Left ventricle myocardium superior (tissue), 1 donor: ENCODE measurements around the gene ANKRD6. TPM values are rescaled to one million over a fixed set of nuclear protein-coding genes. Genes with fewer than 3 reads are reported as not detected.

ENCODE experiments used
- ATAC-seq: fragments of 200-7000 bp; cut with Tn5 transposase; one replicate; pipeline ENCODE4 v1.9.1; 2020; ENCODE audit warnings: mild to moderate bottlenecking, moderate library complexity
- DNase-seq: peaks from one replicate; pipeline ENCODE4 v3.0.0-alpha.2; 2020
- intact Hi-C: fragments of 100-400 bp; cut with micrococcal nuclease; formaldehyde crosslinking; loops from one replicate; pipeline ENCODE4 v1.11.0; 2022
- total RNA-seq: library from RNA; stranded (reverse); fragmentation: NEBNext Ultra II Directional; extraction: Animal tissue kit (Norgen Biotek cat#: 25700); gene quantifications from one replicate; pipeline ENCODE4 v1.2.1, GENCODE V29; 2021
- donor health status: DM: no; HTN: yes; CAD: no; lungs with severe emphysema.

Gene ANKRD6
- total RNA-seq, 1 donor from 2014 or later: 21.4 TPM

DNA sequence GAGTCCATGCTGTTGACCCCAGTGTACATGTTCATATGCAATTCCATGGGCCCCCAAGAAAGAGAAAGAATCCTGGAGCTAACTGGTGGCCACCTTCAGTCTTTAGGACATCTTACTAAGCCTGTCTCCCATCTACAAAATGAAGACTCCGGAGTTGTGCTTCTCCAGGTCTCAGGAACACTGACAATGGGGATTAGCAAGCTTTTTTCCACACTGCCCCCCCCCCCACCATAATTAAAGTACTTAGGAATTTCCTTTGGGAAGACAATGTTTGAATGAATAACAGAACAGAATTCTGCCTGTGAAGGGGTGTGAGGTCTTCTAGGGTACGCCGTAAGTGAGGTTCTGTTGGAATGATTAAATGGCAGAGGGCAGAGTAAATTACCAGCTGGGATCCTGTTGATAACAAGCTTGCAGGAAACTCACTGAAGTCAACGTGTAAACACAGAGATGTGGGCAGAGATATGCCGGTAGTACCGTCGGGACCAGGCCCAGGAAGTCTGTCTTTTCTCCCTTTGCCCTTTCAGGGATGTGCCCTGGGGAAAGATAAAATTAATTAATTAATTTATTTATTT lies 63.1 kb downstream of the ANKRD6 start:
- intact Hi-C loops: no loop called here
- ATAC-seq: no peak
- no peak for DNase-seq

DNA sequence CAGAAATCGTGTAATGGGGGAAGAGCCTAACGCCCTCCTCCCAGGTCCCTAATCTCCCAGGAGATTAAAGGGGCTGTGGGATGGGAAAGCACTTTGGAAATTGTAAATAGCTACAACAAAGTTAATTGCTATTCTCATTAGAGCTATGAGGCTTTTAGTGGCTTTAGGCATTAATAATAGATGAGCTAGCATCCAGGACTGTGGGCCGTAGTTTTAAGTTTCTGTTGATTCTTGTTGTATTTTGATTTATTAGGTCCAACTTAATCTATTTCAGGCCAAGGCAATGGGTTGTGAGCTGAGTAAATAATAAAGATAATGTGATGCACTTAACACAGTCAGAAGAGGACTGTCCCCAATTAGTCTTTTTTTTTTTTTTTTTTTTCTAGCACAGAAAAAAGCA lies 67.7 kb downstream of the ANKRD6 start:
- DNase-seq (no peak), ATAC-seq (no peak)
- intact Hi-C loops: no loop called here

DNA sequence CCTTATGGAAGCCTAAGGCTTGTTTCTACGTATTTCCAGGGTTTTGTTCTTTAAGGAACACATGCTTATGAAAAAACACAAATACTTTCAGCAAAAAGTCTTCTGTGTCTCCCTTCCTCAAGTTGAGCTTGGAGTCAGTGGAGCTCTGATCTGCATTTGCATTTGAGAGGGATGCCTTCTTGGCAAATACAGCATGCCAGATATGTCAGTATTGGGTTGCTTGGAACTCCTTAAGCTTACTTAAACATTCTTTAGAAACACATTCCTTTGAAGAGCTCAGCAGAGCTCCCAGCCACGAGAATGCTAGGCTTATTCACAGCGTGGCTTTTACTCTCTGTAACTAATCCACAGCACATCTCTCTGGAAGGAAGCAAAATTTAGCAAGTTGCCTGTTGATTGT lies 68.3 kb downstream of the ANKRD6 start:
- intact Hi-C loops: no loop called here
- no peak for DNase-seq
- no peak for ATAC-seq

DNA sequence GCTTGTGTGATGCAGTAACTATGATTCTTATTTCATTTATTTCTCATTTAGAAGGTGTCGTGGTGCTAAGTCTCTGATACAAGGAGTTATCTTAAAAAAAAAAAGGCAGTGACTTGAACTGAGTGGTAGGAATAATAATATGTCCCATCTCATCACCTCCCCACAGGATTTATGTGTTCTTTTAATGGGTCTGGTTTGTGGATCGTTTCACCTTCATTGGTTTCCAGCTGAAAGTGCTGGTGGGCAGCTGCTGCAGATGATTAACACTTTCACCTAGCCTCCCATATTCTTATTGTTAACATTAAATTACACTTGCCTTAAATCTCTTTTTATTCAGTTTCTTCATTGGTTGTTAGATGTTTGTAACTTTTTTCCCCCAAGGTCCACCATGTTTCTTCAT lies 68.8 kb downstream of the ANKRD6 start:
- ATAC-seq (no peak), DNase-seq (no peak)
- intact Hi-C loops: no loop called here

DNA sequence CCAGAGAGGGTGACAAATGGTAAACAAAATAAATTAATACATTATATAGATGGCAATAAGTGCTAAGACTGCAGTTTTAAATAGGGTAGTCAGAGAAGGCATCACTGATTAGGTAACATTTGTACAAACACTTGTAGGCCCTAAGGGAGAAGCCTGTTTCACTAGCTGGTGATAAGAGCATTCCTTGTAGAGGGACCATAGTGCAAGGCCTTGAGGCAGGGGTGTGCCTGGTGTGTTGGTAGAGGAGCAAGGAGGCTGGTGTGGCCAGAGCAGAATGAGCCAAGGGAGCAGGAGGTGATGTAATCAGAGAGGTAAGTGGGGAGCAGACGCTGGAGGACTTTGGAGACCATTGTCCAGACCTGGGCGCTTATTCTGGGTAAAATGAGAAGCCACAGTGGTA lies 70.7 kb downstream of the ANKRD6 start:
- DNase-seq: no peak
- intact Hi-C loops: no loop called here
- no peak for ATAC-seq

DNA sequence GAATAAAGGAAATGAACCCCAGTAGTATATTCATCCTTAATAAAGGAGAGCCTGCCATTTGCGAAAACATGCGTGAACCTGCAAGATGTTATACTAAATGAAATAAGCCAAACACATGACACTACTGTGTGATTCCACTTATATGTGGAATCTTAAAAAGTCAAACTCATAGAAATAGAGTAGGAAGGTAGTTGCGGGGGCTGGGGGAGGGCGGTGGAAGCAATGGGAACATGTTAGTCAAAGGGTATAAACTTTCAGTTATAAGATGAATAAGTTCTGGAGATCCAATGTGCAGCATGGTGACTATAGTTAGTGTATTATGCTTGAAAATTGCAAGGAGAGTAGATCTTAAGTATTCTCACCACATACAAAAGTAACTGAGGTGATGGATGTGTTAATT lies 72.9 kb downstream of the ANKRD6 start:
- intact Hi-C loops: no loop called here
- no peak for ATAC-seq

DNA sequence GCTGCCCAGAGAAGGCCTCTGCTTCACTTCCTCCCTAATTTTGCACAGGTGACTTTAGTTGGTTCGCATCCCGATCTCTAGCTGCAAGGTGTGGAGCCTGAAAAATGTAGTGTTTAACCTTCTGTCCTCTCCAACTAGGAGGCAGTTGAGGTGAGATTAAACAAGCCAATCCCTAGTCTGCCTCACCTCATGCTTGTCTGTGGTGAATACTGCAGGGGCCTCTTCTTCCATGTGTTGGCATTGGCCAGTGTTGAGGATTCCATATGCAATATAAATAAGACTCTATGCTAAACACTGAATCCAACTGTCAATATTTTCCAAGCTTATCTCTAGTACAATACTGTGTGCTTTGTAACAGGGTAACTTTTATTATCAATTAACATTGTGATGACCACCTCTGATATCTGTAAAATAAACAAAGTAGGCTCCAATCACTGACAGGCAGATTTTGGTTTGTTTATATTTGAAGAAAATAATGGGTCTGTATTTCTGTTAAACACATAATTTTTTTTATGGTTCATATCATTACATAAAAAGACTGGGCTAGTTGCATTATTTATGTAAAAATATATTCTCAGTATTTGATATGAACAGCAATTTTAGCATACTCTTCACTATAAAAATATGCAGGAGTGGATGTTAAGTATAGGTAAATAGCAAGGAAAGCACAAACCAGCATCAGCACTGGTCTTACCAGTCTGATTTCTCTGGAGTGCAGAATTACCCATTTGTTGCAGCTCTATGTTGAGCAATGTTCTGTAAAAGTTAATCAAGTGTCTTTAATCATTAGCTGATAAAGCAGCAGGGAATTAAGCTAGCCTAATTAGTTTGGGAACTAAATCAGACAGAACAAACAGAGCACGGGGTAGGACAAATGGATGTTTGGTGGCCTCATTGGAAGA lies 74.0 kb downstream of the ANKRD6 start:
- intact Hi-C loops: no loop called here
- ATAC-seq: no peak

More for the DNA sequence above, 72.9 kb downstream of the ANKRD6 start:
- DNase-seq: no peak

DNA sequence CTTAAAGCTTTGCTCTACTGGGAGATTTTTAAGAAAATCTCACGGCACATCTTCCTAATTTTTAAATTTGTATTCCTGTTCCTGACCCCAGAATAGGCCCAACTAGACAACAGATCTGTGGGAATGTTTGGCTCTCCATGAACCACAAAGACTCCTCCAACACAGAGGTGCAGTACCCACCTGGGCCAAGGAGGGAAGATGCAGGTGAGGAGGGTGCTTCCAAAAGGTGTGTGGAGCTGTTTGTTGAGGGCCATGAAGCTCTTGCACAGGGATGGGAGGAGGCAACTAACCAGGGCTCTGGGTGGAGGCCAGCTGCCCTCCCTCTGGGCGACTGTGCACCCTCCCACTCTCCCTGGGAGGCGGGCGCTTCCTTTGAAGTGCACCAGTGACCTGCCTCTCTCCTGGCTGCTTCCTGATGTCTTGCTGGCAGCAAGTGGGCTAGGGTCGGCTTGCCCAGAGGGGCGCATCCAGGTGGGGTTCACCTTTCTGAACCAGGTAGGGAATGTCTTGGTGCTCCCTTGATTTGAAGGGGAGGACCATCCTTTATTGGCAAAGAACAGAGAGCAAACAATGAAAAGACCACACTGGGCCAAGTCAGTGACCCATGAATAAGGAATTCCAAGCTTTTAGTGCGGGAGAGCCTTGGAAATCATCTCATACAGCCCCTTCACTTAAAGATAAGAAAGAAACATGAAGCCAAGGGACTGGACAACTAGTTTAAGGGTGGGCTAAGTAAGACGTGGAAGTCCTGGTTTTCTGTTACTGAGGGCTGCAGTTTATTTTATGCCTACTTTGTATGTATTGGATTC lies 76.0 kb downstream of the ANKRD6 start:
- DNase-seq (no peak), ATAC-seq (peak; percentile 34)
- intact Hi-C loops: no loop called here

More for the DNA sequence above, 74.0 kb downstream of the ANKRD6 start:
- no peak for DNase-seq

DNA sequence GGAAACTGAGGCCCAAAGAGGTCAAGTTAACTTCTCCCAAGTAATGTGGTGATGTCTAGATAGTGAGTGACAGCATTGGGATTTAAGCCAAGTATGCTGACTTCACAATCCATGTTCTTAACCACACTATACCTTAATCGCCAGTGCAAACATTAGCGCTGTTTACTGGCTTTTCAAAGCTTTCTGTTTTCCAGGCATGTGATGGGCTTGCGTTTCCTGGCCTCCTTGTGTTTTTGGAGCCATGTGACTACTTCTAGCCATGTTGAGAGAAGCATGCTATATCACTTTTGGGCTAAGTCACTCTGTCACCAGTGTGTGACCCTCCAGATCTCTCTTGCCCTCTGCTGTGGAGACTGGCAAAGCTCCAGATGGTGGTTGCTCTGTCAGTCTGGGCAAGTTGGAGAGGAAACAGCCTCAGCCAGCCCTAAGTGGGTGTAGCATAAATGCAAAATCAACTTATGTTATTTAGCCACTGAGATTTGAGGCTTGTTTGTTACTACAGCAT lies 76.9 kb downstream of the ANKRD6 start:
- peak; percentile 64 for ATAC-seq
- DNase-seq: no peak

DNA sequence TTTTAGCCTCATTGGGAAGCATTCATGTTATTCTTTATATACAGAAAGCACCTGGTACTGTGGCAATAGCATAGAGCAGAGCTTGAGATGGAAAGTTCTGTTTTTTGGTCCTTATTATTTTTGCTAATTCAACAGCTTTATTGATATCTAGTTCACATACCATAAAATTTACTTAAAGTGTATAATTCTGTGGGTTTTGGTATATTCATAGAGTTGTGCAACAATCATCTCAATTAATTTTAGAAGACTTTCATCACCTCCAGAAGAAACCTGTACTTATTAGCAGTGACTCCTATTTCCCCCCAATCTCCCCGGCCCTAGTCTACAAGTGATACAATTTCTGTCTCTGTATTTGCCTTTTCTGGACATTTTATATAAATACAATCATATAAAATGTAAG lies 77.4 kb downstream of the ANKRD6 start:
- DNase-seq: no peak
- ATAC-seq: no peak
- intact Hi-C loops: no loop called here

More for the DNA sequence above, 76.9 kb downstream of the ANKRD6 start:
- intact Hi-C loops: no loop called here

DNA sequence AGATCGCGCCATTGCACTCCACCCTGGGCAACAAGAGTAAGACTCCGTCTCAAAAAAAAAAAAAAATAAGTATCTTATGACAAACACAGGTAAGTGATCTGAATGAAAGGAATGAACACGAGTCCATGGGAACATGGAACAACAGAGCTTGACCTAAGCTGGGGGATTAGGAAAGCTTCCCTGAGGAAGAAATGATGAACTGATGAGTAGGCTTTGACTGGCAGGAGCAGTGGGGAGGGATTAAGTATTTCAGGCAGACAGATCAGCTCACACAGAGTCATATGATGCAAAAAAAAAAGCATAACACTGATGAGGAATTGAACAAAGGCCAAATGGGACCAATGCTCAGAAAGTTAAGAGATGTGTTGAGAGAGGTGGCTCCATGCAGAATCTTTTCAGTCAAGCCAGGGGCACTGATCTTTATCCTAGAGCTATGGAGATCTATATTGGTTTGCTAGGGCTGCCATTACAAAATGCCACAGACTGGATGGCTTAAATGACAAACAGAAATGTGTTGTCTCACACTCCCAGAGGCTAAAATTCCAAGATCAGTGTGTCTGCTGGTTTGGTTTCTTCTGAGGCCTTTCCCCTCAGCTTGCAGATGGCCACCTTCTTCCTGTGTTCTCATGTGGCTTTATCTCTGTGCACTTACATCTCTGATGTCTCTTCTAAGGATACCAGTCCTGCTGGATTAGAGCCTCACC lies 85.6 kb downstream of the ANKRD6 start:
- intact Hi-C loops: no loop called here
- no peak for ATAC-seq
- DNase-seq: no peak

DNA sequence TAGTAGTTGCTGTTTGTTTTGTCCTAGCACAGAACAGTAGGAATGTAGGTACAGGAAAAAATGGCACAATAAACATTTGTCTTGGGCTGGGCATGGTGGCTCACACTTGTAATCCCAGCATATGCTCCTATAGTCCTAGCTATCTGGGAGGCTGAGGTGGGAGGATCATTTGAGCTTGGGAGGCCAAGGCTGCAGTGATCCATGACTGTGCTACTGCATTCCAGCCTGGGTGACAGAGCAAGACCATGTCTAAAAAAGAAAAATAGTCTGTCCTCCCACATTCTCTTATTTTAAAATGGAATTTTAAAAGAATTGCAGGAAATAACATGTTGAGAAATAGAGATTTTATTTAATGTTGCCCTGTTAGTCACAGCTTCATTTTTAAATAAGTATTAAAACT lies 87.8 kb downstream of the ANKRD6 start:
- intact Hi-C loops: no loop called here
- DNase-seq (no peak), ATAC-seq (no peak)

DNA sequence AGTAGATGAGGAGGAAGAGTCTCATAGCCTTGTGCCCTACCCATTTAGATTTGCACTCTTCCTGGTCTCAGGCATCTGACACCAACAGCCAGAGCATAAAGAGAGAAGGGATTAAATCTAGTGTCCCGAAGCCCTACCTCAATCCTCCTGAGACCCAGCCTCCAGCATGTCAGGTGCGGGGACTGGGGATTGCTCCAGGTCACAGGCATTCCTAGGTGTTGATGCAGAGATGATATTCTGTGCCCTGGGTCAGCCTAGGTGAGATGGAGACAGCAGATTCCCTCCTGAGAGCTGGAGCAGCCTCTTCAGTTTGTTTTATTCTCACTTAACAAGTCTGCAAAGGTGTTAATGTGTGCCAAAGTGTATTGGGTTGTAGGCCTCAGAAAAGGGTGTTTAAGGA lies 89.8 kb downstream of the ANKRD6 start:
- no peak for ATAC-seq
- DNase-seq: no peak
- intact Hi-C loops: no loop called here

DNA sequence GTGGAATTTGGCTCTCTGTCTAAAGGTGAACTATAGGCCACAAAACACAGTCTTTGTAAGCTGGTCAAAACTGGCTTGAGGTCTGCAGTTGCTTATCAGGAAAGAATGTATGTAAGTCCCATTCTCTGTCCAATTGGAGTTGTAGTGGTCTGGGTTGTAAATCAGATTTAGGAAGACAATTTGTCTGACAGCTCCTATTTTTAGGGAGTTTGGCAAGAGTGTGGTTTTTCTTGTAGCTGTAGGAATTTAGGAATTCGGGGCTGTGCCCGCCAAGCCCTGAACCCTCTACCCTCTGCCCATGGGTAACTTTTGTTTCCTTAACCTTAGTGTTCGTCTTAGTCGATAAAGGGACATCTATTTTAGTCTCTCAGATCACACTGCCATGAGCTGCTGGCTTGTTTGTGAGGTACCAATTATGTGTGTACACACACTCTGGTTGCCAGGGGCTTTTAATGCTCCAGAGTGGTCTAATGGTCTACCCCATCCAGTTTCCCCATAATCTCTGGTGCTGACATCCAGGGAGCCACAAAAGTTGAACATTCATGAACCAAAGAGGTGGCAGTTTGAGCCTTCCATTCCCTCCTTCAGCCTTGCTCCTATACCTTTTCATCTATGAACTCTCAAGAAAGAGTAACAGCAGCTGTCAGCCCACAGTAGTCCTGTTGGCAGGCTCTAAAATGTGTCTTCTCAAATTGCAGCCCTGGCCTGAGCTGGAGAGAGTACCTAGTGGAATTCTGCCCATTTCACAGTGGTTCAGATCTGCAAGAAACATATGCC lies 93.0 kb downstream of the ANKRD6 start:
- no peak for DNase-seq
- intact Hi-C loops: no loop called here
- ATAC-seq: peak; percentile 50

DNA sequence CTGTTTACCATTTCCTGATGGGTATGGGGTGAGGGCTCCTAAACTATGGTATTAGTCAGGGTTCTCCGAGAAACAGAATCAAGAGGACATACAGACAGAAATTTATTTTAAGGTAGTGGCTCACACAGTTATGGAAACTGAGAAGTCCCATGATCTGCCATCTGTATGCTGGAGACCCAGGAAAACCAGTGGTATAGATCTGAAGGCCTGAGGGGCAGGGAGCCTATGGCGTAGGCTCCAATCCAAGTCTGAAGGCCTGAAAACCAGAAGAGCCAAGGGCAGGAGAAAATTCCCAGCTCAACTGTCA lies 93.6 kb downstream of the ANKRD6 start:
- ATAC-seq: no peak
- no peak for DNase-seq
- intact Hi-C loops: no loop called here

DNA sequence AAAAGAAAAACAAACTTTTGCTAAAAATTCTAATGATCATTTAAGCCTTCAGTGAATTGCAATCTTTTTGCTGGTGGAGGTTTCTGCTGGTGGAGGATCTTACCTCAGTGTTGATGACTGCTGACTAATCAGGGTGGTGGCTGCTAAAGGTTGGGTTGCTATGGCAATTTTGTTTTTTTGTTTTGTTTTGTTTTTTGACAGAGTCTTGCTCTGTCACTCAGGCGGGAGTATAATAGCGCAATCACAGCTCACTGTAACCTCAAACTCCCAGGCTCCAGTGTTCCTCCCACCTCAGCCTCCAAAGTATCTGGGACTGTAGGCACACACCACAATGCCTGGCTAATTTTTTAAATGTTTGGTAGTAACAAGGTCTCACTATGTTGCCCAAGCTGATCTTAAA lies 94.7 kb downstream of the ANKRD6 start:
- ATAC-seq (no peak), DNase-seq (no peak)
- intact Hi-C loops: no loop called here

DNA sequence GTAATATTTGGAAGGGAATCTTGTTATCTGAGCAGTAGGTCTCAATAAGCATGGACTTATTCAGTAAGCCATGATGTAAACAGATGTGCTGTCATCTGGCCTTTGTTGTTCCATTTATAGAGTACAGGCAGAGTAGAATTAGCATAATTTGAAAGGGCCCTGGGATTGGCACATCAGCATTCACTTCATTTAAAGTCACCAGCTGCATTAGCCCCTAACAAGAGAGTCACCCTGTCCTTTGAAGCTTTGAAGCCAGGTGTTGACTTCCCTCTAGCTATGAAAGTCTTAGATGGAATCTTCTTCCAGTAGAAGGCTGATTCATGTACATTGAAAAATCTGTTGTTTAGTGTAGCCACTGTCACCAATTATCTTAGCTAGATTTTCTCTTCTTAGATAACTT lies 95.9 kb downstream of the ANKRD6 start:
- ATAC-seq: no peak
- no peak for DNase-seq
- intact Hi-C loops: no loop called here

DNA sequence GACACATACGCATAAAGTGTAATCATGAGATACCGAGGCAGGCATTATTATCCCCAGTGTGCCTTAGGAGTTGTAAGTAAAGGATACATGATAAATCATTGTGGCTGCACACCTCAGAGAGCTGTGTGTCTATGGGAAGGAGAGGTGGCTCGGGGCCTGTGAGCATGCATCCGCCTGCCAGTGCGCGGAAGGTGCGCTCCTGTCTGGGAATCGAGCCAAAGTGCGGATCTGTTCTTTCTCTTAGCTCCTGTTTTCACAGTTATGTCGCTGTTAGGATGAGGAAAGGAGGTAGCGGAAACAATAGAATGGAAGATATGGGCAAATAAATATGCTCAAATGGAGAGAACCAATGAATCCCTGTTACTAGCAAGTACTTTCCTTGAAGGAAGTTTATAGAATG lies 98.0 kb downstream of the ANKRD6 start:
- ATAC-seq (peak; percentile 94), DNase-seq (peak; percentile 69)
- intact Hi-C loops: no loop called here

DNA sequence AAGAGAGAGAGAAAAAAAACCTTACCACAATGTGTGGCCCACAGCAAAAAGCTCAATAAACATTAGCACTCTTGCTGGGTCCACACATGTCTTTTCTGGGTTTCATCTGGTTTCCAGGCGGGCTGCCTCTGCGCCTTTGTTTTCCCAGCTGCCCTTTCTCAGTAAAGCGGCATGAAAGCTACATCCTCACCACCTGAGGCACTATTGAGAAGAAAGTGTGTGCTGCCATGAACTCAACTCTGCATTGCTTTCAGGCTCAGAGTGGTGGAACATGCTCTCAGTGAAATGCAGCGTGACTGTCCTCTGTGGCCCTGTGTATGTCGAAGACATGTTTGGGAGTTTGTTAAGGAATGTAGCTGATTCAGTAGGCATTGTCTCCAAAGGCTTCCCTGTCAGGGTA lies 103.3 kb downstream of the ANKRD6 start:
- intact Hi-C loops: no loop called here
- no peak for ATAC-seq
- no peak for DNase-seq
